GM18517 (cell line): ENCODE measurements around the gene SETD1B.
A peak's percentile ranks its signal among the peaks of the same experiment; 100 is the strongest.

ENCODE experiments used
- ATAC-seq: cut with Tn5 transposase; IDR thresholded peaks from one replicate; pipeline ENCODE4 v1.9.1; 2021; ENCODE audit warnings: mild to moderate bottlenecking, moderate library complexity; ENCODE audit not compliant: unreplicated experiment

SETD1B gene

DNA sequence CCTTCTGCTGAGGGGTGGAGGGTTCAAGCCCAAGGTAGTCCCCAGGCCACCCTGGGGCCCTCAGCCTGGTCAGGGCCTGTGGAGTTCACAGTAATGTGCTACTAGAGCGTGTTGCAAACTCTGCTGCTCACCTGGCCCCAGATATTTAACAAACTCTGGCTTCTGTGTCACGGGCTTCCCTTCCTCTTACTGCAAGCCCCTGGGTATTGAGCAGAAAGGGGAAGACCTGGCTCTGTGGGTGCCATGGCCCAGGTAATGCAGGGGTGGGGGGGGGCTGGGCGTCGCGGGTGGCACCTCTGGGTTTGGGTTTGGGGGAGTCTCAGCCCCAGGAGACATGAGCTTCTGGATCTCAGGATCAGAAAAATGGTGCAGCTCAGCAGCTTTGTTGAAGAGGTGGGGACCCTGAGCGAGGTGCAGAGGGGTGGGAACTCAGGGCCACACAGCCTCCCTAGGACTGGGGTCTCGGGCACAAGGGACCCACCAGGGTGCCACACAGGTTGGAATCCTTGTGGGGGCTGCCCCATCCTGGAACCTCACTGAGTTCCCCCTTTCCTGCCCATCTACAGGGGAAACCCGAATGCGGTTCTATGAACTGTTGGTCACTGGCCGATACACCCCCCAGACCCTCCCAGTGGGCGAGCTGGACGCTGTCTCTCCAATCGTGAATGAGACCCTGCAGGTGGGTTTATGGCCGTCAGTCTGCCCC is 4.0 kb downstream of the SETD1B start:
- no peak for ATAC-seq

DNA sequence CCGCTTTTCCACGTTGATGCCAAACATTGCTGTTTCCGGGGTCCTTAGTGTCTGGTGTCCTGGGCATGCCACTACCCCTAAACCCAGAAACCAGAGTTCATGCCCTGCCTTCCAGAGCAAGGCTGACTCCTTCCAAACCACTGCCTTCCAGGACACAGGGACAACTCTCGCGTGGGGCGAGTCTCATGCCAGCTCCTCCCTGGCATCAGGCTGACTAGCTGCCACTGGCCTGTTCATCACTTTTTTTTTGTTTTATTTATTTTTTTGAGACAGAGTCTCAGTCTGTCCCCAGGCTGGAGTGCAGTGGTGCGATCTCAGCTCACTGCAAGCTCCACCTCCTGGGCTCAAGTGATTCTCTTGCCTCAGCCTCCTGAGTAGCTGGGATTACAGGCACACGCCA is 4.8 kb downstream of the SETD1B start:
- no peak for ATAC-seq

GRCh38 chr12:121809712-121810116 is 5.9 kb downstream of the SETD1B start:
- no peak for ATAC-seq

DNA sequence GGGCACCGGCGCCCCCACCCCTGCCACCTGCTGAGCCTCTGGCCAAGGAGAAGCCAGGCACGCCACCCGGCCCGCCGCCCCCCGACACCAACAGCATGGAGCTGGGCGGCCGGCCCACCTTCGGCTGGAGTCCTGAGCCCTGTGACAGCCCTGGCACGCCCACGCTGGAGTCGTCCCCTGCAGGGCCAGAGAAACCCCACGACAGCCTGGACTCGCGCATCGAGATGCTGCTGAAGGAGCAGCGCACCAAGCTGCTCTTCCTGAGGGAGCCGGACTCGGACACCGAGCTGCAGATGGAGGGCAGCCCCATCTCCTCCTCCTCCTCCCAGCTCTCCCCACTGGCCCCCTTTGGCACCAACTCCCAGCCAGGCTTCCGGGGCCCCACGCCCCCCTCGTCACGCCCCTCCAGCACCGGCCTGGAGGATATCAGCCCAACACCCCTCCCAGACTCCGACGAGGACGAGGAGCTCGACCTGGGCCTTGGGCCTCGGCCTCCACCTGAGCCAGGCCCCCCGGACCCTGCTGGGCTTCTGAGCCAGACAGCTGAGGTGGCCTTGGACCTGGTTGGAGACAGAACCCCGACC is 6.5 kb downstream of the SETD1B start:
- no peak for ATAC-seq

DNA sequence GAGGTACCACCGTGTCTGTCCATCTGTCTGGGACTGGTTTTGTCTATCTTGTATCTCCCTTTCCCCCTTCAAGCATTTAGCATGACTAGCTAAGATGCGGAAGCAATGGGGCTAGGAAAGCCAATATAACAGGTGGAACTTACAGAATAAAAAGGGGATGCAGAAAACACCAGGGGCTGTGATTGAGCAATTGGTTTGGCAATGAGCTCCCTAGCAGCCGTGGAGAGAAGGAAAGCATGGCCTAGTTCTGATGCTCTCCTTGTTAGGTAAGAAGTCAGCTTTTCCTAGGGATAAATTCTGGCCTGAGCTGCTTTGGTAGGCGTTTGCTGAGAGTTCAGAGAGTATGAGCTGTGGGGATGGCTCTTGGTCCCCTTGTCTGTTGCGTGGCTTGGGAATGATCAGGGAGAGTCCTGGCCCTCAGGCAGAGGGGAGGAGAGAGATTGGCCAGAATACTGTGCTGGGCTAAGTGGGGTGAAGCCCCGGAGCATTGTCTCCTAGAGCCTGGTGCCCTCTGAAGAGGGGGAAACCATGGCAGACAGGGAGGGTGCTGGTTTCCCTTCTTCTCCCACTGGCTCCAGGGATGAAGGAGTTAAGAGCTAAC is 7.1 kb downstream of the SETD1B start:
- ATAC-seq: no peak

- peak; percentile 51 for ATAC-seq
Measured at GRCh38 chr12:121811434-121812319, 7.9 kb downstream of the SETD1B start.

- no peak for ATAC-seq
Measured at GRCh38 chr12:121812320-121812871, 8.6 kb downstream of the SETD1B start.

DNA sequence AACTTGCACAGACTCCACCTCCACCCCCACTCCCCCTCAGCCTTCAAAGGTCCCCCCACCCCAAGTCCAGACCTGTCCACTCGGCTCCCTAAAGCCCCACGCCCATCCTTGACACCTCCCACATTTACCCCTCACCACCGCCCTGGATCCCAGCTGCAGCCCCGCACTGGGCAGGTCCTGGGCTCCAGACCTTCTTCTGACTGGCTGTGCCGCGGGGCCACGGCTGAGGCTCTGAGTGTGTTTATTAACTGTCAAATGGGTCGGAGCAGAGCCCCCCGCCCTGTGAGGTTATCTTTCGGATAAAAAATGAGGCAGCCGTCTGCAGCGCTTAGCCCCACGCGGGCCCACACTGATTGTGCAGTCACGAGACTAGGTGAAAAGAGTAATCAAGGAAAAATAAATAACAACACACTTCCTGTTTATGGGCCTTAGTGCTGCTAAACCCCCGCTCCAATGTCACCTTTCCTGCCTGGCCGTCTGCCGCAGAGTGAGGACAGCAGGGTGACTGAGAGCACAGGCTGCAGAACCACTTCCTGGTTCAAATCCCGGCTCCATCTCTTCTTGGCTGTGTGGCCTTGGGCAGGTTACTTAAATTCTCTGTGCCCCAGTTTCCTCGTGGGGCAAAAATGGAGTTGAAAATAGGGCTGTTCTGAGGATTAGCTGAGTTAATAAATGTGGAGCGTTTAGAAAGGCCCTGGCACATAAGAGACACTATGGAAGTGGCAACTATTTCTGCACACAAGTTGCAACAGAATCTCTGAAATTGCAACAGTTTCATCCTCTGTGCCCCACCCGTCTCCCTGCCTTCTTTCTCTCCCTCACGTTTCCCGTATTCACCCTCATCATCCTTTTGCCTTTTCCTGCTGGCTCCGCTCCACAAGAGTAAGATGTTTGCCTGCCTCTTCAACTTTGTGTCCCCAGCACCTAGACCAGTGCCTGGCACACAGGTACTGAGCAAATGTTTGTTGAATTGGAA is 9.4 kb downstream of the SETD1B start:
- ATAC-seq: no peak

DNA sequence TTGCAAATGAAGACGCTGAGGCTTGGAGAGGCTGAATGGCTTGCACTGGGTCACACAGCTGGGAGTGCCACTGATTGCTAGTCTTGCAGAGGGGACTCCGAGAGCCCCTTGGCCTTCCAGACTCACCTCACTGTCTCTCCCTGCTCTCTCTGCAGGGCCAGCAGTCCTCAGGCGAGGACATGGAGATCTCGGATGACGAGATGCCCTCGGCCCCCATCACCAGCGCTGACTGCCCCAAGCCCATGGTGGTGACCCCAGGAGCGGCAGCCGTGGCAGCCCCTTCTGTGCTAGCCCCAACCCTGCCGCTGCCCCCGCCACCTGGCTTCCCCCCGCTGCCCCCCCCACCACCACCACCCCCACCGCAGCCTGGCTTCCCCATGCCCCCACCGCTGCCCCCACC is 10.1 kb downstream of the SETD1B start:
- ATAC-seq: no peak

- ATAC-seq: no peak
Measured at GRCh38 chr12:121814429-121815119, 10.8 kb downstream of the SETD1B start.

- no peak for ATAC-seq
Measured at GRCh38 chr12:121815263-121815662, 11.5 kb downstream of the SETD1B start.

DNA sequence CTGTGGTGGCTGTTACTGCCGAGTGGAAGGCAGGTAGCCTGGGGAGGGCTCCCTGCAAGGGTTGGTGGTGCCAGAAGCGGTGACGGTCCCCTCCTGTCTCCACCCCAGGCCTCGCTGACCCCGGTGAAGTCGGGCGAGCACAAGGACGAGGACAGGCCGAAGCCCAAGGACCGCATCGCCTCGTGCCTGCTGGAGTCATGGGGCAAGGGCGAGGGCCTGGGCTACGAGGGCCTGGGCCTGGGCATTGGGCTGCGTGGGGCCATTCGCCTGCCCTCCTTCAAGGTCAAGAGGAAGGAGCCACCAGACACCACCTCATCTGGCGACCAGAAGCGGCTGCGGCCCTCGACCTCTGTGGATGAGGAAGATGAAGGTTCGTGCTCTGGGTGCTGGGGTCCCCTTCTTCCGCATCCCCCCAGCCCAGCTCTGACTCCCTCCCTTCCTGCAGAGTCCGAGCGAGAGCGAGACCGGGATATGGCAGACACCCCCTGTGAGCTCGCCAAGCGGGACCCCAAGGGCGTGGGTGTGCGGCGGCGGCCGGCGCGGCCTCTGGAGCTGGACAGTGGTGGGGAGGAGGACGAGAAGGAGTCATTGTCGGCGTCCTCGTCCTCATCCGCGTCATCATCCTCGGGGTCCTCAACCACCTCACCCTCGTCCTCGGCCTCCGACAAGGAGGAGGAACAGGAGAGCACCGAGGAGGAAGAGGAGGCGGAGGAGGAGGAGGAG is 13.3 kb downstream of the SETD1B start:
- ATAC-seq: no peak

- ATAC-seq: no peak
Measured at GRCh38 chr12:121817648-121818043, 13.8 kb downstream of the SETD1B start.

- ATAC-seq: no peak
Measured at GRCh38 chr12:121819212-121819949, 15.6 kb downstream of the SETD1B start.

DNA sequence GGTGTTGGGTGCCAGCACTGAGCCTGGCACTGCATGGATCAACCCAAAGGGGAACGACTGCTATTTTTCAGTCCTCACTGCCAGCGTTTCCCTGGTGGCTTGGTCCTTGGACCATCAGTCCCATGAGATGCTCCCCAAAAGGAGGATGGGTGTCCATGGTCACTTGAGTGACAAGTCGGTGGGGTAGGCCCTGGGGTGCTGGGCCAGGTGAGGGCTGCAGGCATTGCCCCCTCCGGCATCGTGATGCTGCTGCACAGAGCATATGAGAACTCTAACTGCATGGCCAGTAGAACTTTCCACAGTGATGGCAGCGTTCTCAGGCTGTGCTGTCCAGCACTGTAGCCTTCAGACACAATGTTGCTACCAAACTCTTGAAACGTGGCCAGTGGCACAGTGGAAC is 16.2 kb downstream of the SETD1B start:
- ATAC-seq: no peak

DNA sequence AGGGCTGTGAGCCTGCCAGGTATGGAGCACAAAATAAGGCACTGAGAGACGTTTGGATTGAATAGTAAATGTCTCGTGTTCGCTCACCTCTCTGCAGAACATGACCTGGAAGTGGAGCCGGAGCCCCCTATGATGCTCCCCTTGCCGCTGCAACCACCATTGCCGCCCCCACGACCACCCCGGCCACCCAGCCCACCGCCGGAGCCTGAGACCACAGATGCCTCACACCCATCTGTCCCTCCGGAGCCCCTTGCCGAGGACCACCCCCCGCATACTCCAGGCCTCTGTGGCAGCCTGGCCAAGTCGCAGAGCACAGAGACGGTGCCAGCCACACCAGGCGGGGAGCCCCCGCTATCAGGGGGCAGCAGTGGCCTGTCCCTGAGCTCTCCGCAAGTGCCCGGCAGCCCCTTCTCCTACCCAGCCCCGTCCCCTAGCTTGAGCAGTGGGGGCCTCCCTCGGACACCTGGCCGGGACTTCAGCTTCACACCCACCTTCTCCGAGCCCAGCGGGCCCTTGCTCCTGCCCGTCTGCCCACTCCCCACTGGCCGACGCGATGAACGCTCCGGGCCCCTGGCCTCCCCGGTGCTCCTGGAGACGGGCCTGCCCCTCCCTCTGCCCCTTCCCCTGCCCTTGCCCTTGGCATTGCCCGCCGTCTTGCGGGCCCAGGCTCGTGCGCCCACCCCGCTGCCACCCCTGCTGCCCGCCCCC is 18.7 kb downstream of the SETD1B start:
- ATAC-seq: no peak

GRCh38 chr12:121823101-121823726 is 19.4 kb downstream of the SETD1B start:
- no peak for ATAC-seq
